ENCODE data around the gene HOXB4. TPM values are rescaled to one million over a fixed set of nuclear protein-coding genes. Genes with fewer than 3 reads are reported as not detected.

HOXB4 gene
- total RNA-seq, 1 experiment from 2014 or later, result not detected

GRCh38 chr17:48532261-48532660 lies 45.9 kb downstream of the HOXB4 start:
- Histone ChIP-seq H2AFZ (ENCODE audit: low read length) (no peak overlapping the region), H3K14ac (ENCODE audit: insufficient read depth, low read length) (no peak overlapping the region; the same call in 1 of the 2 replicates), H3K4me1 (ENCODE audit: insufficient read depth, low read length) (peaks cover 8% of the 10 kb centered on the region; the same call in 1 of the 2 replicates), H3K4ac (ENCODE audit: low read depth, low read length) (no peak overlapping the region), H3K9ac (ENCODE audit: extremely low read depth, insufficient read length, low read length) (no peak overlapping the region), H2BK15ac (ENCODE audit: low read depth, low read length) (no peak overlapping the region), H3K23me2 (ENCODE audit: insufficient read length, low read depth, low read length, poor library complexity, severe bottlenecking) (no peaks in the 10 kb centered on the region), H3T11ph (ENCODE audit: low read length) (no peak overlapping the region), H2AK5ac (ENCODE audit: insufficient read length, low read length) (no peak overlapping the region), H3K79me2 (ENCODE audit: insufficient read depth, low read length) (no peaks in the 10 kb centered on the region), H2BK120ac (ENCODE audit: low read depth, low read length, poor library complexity, severe bottlenecking) (no peak overlapping the region), H3K79me1 (ENCODE audit: insufficient read depth, low read depth, low read length, poor library complexity, severe bottlenecking) (no peaks in the 10 kb centered on the region), H2BK5ac (ENCODE audit: insufficient read length, low read length) (no peak overlapping the region), H4K8ac (replicated peaks; ENCODE audit: insufficient read length, low read depth, low read length) (no peak overlapping the region), H4K20me1 (ENCODE audit: control insufficient read depth, insufficient read depth, insufficient read length) (no peaks in the 10 kb centered on the region), H3K18ac (ENCODE audit: insufficient read length, low read depth, low read length) (no peak overlapping the region), H4K91ac (ENCODE audit: insufficient read length, low read depth, low read length) (no peak overlapping the region), H3K27me3 (ENCODE audit: insufficient read depth, low read length) (peaks cover 50% of the 10 kb centered on the region; the same call in 1 of the 2 replicates), H3K4me2 (ENCODE audit: insufficient read depth, insufficient read length, low read length) (no peak overlapping the region), H2BK12ac (ENCODE audit: insufficient read length, low read depth, low read length) (no peak overlapping the region), H2BK20ac (ENCODE audit: low read depth, low read length, poor library complexity, severe bottlenecking) (no peak overlapping the region), H3K27ac (ENCODE audit: insufficient read length, low read depth, low read length) (no peak overlapping the region), H4K5ac (ENCODE audit: insufficient read length, low read depth, low read length) (no peak overlapping the region), H3K9me3 (ENCODE audit: control insufficient read depth, low read depth, low read length) (no peaks in the 10 kb centered on the region), H3K23ac (ENCODE audit: insufficient read length, low read depth, low read length) (no peak overlapping the region), H3K56ac (ENCODE audit: insufficient read length, low read depth, low read length) (no peak overlapping the region)
- Mint-ChIP-seq H3K36me3 (ENCODE audit: insufficient read depth in 1 of 3, low read depth in 3 of 3) (no peaks in the 10 kb centered on the region), H3K9me3 (peaks cover 0 to 3% of the 10 kb centered on the region in 2 experiments; a peak in 3 of 5 replicates), H3K27ac (no peak overlapping the region), H3K4me3 (no peak overlapping the region), H3K27me3 (ENCODE audit: low read depth) (peaks cover 100% of the 10 kb centered on the region), H3K4me1 (peaks cover 23 to 39% of the 10 kb centered on the region in 2 experiments)
- TF ChIP-seq CTCF (conservative IDR thresholded peaks at IDR 0.05), result no peak
- no CpG with 5 or more reads among the region's 8 CpGs for WGBS (ENCODE audit: extremely low coverage, insufficient read length, low lambda C conversion rate)
- no peak for DNase-seq

Data from H9 (cell line).